GM12875 (cell line): Measurements from ENCODE around the gene TEKT2.

ENCODE experiments used
- H3K4me3 ChIP-seq: one replicate; pipeline ENCODE4 v1.5.1; 2011; ENCODE audit warnings: low read depth, low read length, control low read depth
- TF ChIP-seq, protein P1 (sequence below): IDR thresholded peaks from 2 replicates; pipeline ENCODE4 v1.5.1; 2011; ENCODE audit warnings: low read depth, mild to moderate bottlenecking, control low read depth, inconsistent platforms, low read length, moderate library complexity, borderline replicate concordance; ENCODE audit not compliant: insufficient read depth

TEKT2 gene

DNA sequence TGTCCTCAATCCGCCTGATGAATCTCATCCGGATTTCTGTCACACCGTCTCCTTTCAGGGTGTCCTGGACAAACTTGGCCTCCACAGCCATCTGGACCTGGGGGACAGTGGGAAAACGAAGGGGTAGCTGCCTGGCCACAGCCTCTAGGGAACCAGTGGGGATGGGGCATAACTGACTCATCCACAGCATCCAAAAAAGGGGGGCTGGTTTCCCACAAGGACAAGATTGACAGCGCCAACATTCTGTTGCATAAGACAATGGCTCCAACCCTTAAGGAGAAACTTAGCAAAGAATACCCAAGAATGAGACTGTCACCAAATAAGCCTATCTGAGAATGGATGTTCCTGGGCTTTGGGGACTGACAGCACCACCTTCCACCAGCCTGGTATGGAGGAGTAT lies 53.3 kb downstream of the TEKT2 start:
- TF ChIP-seq, protein P1, sequence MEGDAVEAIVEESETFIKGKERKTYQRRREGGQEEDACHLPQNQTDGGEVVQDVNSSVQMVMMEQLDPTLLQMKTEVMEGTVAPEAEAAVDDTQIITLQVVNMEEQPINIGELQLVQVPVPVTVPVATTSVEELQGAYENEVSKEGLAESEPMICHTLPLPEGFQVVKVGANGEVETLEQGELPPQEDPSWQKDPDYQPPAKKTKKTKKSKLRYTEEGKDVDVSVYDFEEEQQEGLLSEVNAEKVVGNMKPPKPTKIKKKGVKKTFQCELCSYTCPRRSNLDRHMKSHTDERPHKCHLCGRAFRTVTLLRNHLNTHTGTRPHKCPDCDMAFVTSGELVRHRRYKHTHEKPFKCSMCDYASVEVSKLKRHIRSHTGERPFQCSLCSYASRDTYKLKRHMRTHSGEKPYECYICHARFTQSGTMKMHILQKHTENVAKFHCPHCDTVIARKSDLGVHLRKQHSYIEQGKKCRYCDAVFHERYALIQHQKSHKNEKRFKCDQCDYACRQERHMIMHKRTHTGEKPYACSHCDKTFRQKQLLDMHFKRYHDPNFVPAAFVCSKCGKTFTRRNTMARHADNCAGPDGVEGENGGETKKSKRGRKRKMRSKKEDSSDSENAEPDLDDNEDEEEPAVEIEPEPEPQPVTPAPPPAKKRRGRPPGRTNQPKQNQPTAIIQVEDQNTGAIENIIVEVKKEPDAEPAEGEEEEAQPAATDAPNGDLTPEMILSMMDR, result no peak
- no peak overlapping the region for H3K4me3 ChIP-seq

DNA sequence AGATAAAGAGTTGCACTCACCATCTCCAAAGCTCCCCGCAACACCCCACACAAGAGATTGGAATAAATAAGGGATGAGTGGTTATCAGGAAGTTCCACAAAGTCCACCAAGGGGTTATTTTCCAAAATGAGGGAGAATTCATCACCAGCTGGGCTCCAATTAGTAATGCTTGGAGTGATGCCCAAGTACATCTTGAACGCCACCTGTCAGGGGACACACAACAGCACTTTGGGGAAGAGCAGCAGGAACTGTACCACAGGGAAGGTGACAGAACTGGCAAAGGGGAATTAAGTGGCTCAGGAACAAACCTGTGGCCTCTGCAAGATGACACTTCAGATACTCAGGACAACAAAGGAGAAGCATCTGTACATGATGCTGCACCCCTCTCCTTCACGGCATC lies 53.9 kb downstream of the TEKT2 start:
- no peak overlapping the region for H3K4me3 ChIP-seq
- TF ChIP-seq, protein P1, result no peak
